Inflammatory macrophage treated with lipopolysaccharide for 1 hour (primary cell): ENCODE results near the gene CHMP4A.
A peak's percentile ranks its signal among the peaks of the same experiment; 100 is the strongest.

Experiments used
- DNase-seq, 2 donors: peaks; one replicate each; pipeline ENCODE4 v3.0.0-alpha.2; 2020 to 2022

Gene CHMP4A

GRCh38 chr14:24194873-24195185 lies 18.5 kb downstream of the CHMP4A start:
- DNase-seq = no peak

GRCh38 chr14:24194186-24194872 lies 19.0 kb downstream of the CHMP4A start:
- no peak for DNase-seq

- DNase-seq = no peak
Measured at GRCh38 chr14:24192933-24193332, 20.4 kb downstream of the CHMP4A start.

DNA sequence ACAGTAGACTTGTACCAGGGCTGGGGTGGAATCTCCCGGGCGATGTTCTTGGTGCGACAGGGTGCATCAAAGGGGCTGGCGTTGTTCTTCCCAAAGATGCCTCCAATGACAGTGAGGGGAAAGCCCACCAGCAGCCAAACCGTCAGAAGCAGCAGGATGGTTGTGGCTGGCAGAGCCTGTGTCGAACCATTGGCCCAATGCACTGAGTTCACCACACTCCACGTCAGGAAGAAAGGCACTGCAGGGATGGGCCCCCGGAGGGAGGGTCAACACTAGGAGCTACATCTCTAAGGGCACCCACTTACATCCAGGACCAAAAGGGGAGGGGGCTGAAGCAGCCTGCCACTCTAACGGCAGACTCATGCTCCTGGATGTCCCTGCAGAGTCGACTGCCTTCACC lies 22.9 kb downstream of the CHMP4A start:
- no peak for DNase-seq

DNA sequence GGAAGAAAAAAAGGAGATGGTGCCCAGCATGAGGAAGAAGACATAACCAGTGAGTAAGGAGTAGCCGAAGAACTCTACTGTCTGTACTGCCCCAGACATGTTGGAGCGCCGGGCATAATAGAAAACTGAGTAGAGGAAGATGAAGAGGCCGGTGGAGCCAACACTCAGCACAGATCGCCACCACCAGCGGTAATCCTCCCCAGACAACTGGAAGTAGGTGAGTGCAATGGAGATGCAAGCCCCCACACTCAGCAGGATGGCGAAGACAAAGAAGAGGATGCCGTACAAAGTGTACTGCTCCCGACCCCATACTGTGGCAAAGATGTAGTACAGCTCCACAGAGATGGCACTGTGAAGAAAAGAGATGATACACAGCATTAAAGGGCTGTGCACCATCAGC lies 23.8 kb downstream of the CHMP4A start:
- DNase-seq = no peak

DNA sequence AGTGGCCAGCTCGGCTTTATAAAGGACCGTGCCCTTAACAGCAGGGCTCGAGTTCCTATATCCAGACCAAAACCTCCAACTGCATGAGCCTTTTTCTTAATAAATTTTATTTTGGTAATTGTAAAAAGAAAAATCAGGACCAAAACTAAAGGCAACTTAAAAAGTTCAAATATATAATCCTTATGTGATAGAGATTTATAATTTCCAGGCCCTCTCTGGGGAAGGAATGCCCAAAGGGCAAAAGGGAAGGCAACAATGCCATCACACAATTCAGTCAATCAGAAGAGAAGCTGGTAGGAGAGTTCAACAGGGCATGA lies 24.3 kb downstream of the CHMP4A start:
- no peak for DNase-seq

- peak; percentile 92 to 97 for DNase-seq
Measured at GRCh38 chr14:24188251-24189058, 24.8 kb downstream of the CHMP4A start, which contains the start of gene IPO4. Gene IPO4, minus strand, starts transcription at chr14:24188816. Its CDS starts 29 bp downstream, at chr14:24188787.

GRCh38 chr14:24187539-24187915 lies 25.8 kb downstream of the CHMP4A start:
- DNase-seq = no peak

DNA sequence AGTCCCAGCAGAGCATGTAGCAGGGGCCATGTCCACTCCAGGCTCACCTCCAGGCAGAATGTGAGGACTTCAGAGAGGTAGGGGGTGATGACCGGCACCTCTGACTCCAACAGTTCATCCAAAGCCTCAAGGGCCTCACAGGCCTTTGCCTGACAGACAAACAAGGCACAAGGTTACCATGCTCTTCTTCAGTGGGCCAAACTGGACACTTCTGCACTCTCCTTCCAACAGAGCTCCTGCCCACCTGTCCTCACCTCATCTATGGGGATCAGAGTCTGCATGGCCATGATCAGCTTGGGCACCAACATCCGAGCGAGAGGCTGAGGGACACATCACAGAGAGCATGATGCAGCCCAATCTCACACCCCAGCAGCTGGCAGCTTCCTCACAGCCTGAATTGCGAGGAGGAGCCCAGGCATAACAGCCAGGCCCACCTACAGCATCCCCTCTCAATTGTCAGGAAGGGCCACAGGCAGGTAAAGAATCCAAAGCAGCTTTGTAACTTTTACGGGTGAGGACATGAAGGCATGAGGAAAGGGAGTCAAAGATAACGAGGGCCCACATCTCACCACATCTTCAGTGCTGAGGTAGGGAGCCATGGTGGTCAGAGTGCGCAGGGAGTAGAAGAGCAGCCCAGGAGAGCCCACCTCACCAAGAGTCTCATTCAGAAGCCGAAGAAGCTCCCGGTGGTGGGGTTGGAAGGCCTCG lies 26.3 kb downstream of the CHMP4A start:
- no peak for DNase-seq

DNA sequence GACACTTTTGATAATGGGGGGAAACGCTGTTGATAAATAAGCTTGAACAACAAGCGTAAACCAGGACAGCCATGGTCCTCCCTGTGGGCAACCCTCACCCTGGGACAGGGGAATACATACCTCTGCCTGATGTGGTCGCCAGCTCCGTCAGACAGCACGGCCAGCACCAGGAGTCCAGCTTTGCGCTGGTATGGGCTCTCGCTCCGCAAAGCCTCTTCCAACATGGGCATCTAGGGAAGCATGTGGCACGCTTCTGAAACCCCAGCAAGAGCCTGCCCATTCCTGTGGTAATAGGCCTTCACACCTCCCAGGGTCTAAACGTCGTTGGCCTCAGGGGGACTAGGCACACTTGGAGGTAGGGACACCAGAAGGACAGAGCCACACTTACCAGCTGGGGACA lies 27.5 kb downstream of the CHMP4A start:
- no peak for DNase-seq

- DNase-seq = no peak
Measured at GRCh38 chr14:24185026-24185425, 28.3 kb downstream of the CHMP4A start.

DNA sequence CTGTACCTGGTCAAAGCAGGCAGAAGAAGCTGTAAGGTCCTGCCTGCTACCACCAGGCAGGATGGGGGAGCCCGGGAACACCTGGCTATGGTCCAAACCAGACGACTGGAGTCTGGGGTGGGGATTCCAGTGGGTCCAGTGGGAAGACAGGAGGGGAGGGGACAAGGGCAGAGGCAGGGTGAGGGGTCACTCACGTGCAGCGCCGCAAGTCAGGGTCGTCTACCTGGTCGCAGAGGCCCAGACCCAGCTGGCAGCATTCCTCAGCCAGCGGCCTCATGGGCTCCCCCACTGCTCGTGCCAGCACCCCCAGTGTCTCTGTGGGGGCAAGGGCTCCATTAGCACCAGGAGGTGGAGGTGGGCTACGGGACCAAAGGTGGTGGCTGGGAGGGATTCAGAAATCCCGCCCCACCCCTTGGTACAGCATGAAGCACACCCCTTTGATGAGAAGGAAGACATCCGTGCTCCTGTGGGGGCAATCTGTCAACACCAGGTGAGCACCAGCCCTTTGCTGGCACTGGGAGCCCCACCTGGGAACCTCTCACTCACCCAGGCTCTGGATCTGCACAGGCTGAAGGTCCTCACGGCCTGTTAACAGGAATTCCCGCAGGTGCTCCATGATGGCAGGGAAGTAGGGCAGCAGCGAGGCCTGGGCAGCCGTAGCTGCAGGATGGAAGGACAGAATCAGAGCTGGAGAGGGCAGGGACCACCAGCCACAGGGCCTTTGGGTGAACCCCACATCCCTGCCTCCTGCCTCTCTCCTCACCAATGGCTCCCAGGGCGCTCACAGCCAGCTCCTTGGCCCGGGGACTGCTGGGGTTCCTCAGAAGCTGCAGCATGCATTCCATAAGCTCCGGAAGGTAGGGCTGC lies 29.0 kb downstream of the CHMP4A start:
- DNase-seq = no peak

DNA sequence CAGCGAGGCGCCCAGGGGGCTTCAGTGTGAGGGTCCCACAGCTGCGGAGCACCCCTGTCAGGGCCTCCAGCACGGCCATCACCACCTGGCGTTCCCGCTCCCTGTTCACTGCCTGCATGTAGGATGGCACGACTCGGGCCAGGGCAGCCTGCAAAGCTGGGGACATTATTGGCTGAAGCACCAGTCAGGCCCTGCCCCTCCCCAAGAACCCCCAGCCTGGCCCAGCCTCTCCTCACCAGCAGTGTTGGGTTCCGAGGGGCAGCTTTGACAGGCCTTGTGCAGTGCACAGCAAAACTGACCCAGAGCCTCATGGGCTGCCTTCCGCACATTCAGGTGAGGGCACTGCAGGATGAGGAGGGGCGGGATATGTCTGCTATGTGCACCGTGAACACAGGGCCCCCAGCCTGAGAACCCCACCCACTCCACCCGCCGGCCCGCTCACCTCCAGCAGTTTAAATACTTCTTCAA lies 30.2 kb downstream of the CHMP4A start:
- no peak for DNase-seq

- DNase-seq = no peak
Measured at GRCh38 chr14:24182110-24182882, 31.0 kb downstream of the CHMP4A start.

GRCh38 chr14:24181371-24182077 lies 31.8 kb downstream of the CHMP4A start:
- no peak for DNase-seq

DNA sequence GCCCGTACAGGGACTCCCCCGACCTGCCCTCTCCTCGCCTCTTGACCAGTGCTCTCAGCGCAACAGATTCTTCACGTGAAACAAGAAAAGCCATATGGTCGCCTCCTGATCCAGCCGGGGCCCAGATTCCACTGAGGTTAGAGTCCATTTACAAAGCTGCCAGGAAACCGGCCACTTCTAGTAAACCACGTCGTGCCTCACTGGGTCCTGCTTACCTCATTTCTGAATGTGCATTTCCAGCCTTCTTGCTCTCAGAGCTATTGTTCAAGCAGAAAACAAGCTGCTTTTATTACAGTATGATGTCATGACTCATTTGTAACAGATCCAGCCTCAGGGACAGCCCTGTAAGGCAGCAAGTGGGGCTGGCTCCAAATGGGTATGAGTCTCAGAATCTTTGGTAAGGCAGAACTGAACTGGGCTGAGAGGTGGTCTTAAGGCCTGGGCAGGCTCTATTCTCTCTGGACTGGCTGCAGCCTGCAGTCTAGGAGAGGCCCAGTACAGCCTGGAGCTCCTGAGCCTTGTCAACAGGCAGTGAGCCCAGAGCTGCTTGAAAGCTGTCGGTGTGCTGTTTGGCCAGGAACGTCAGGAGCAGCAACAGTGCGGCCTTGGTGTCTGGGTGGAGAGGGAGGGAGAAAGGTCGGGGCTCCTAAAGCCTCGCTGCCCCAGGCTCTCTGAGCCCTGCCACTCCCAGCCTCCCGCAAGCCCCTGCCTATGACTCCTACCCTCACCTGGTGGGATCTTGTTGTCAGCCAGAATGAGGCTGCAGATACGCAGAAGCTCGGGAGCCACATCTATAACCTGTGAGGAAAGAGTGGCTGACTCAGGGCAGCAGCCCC lies 33.1 kb downstream of the CHMP4A start:
- no peak for DNase-seq

DNA sequence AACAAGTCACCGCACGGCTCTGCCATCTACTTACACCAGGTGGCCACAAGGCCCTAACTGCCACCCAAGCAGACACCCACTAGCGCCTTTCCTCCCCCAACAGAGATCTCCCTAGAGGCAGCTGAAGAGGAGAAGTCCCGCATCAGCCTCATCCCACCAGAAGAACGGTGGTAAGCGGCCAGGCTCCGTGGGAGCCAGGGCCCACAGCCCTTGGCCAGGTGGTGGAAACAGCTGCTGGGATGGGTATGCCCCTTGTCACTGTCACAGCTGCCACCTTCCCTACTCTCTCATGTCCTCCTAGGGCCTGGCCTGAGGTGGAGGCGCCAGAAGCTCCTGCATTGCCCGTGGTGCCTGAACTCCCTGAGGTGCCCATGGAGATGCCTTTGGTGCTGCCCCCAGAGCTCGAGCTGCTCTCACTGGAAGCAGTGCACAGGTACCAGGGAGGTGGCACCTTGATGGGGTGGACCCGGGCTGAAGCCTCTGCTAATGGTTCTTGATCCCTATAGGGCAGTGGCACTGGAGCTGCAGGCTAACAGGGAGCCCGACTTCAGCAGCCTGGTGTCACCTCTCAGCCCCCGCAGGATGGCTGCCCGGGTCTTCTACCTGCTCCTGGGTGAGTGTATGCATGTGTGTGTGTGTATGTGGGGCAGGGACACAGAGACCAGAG lies 33.9 kb downstream of the CHMP4A start:
- no peak for DNase-seq

- DNase-seq = no peak
Measured at GRCh38 chr14:24178399-24179178, 34.7 kb downstream of the CHMP4A start.

GRCh38 chr14:24177891-24178290 lies 35.4 kb downstream of the CHMP4A start:
- DNase-seq = no peak
